HEK293 (cell line): Measurements from ENCODE around the gene COPS3.

Experiments
- ZEB2 ChIP-seq: fragments of 450-650 bp; formaldehyde crosslinking; IDR thresholded peaks from 2 replicates; pipeline ENCODE4 v1.5.1; 2016; ENCODE audit warnings: missing biosample characterization, missing genetic modification characterization
- TF ChIP-seq, protein P1 (sequence below): fragments of 450-650 bp; formaldehyde crosslinking; IDR thresholded peaks from 2 replicates; pipeline ENCODE4 v1.5.1; 2016; ENCODE audit warnings: missing biosample characterization, missing genetic modification characterization
- TF ChIP-seq, protein P2 (sequence below): fragments of 450-650 bp; formaldehyde crosslinking; IDR thresholded peaks from 2 replicates; pipeline ENCODE4 v1.5.1; 2016; ENCODE audit warnings: missing biosample characterization, missing genetic modification characterization, low read depth
- TF ChIP-seq, protein P3 (sequence below): fragments of 450-650 bp; formaldehyde crosslinking; conservative IDR thresholded peaks from 2 replicates; pipeline ENCODE4 v1.5.1; 2016; ENCODE audit warnings: low read depth, missing biosample characterization, missing genetic modification characterization
- TF ChIP-seq, protein P4 (sequence below): fragments of 450-650 bp; IDR thresholded peaks from 2 replicates; pipeline ENCODE4 v1.5.1; 2018; ENCODE audit warnings: missing biosample characterization, missing genetic modification characterization

DNA sequence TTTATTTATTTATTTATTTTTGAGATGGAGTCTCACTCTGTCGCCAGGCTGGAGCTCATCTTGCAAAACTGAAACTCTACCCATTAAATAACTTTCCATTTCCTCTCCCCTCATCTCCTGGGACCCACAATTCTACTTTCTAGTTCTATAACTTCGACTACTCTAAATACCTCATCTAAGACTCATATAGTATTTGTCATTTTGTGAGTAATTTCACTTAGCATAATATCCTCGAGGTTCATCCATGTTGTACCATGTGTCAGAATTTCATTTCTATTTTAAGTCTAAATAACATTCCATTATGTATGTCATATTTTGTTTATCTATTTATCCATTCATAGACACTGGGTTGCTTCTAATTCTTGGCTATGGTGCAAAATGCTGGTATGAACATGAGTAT lies 17.1 kb upstream of the COPS3 start:
- TF ChIP-seq, protein P1, sequence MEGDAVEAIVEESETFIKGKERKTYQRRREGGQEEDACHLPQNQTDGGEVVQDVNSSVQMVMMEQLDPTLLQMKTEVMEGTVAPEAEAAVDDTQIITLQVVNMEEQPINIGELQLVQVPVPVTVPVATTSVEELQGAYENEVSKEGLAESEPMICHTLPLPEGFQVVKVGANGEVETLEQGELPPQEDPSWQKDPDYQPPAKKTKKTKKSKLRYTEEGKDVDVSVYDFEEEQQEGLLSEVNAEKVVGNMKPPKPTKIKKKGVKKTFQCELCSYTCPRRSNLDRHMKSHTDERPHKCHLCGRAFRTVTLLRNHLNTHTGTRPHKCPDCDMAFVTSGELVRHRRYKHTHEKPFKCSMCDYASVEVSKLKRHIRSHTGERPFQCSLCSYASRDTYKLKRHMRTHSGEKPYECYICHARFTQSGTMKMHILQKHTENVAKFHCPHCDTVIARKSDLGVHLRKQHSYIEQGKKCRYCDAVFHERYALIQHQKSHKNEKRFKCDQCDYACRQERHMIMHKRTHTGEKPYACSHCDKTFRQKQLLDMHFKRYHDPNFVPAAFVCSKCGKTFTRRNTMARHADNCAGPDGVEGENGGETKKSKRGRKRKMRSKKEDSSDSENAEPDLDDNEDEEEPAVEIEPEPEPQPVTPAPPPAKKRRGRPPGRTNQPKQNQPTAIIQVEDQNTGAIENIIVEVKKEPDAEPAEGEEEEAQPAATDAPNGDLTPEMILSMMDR (tag by site-specific recombination): no peak
- TF ChIP-seq, protein P2, sequence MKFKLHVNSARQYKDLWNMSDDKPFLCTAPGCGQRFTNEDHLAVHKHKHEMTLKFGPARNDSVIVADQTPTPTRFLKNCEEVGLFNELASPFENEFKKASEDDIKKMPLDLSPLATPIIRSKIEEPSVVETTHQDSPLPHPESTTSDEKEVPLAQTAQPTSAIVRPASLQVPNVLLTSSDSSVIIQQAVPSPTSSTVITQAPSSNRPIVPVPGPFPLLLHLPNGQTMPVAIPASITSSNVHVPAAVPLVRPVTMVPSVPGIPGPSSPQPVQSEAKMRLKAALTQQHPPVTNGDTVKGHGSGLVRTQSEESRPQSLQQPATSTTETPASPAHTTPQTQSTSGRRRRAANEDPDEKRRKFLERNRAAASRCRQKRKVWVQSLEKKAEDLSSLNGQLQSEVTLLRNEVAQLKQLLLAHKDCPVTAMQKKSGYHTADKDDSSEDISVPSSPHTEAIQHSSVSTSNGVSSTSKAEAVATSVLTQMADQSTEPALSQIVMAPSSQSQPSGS (tag by site-specific recombination): no peak
- TF ChIP-seq, protein P3, sequence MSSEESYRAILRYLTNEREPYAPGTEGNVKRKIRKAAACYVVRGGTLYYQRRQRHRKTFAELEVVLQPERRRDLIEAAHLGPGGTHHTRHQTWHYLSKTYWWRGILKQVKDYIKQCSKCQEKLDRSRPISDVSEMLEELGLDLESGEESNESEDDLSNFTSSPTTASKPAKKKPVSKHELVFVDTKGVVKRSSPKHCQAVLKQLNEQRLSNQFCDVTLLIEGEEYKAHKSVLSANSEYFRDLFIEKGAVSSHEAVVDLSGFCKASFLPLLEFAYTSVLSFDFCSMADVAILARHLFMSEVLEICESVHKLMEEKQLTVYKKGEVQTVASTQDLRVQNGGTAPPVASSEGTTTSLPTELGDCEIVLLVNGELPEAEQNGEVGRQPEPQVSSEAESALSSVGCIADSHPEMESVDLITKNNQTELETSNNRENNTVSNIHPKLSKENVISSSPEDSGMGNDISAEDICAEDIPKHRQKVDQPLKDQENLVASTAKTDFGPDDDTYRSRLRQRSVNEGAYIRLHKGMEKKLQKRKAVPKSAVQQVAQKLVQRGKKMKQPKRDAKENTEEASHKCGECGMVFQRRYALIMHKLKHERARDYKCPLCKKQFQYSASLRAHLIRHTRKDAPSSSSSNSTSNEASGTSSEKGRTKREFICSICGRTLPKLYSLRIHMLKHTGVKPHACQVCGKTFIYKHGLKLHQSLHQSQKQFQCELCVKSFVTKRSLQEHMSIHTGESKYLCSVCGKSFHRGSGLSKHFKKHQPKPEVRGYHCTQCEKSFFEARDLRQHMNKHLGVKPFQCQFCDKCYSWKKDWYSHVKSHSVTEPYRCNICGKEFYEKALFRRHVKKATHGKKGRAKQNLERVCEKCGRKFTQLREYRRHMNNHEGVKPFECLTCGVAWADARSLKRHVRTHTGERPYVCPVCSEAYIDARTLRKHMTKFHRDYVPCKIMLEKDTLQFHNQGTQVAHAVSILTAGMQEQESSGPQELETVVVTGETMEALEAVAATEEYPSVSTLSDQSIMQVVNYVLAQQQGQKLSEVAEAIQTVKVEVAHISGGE (tag by site-specific recombination): no peak
- TF ChIP-seq, protein P4, sequence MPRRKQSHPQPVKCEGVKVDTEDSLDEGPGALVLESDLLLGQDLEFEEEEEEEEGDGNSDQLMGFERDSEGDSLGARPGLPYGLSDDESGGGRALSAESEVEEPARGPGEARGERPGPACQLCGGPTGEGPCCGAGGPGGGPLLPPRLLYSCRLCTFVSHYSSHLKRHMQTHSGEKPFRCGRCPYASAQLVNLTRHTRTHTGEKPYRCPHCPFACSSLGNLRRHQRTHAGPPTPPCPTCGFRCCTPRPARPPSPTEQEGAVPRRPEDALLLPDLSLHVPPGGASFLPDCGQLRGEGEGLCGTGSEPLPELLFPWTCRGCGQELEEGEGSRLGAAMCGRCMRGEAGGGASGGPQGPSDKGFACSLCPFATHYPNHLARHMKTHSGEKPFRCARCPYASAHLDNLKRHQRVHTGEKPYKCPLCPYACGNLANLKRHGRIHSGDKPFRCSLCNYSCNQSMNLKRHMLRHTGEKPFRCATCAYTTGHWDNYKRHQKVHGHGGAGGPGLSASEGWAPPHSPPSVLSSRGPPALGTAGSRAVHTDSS (tag by site-specific recombination): no peak
- TF ChIP-seq ZEB2 (tag by site-specific recombination): no peak
